HepG2 (cell line): ENCODE data around the gene BARX2.

Source experiments
- BHLHE40 ChIP-seq: IDR thresholded peaks from 2 replicates; pipeline ENCODE4 v1.6.1; 2011; ENCODE audit warnings: low read length, improper control_type of control experiment
- ELF1 ChIP-seq: sonication (generic); formaldehyde crosslinking; IDR thresholded peaks from 2 replicates; pipeline ENCODE4 v1.4.0; 2020; ENCODE audit warnings: missing genetic modification reagents
- IRX3 ChIP-seq: sonication (generic); formaldehyde crosslinking; IDR thresholded peaks from 2 replicates; pipeline ENCODE4 v1.8.1; 2023; ENCODE audit warnings: mild to moderate bottlenecking, low read depth, missing genetic modification reagents, borderline replicate concordance
- MEIS1 ChIP-seq: sonication (generic); formaldehyde crosslinking; IDR thresholded peaks from 2 replicates; pipeline ENCODE4 v1.9.0; 2021; ENCODE audit warnings: mild to moderate bottlenecking, missing genetic modification reagents, moderate library complexity, borderline replicate concordance
- ZNF329 ChIP-seq: sonication (generic); formaldehyde crosslinking; IDR thresholded peaks from 2 replicates; pipeline ENCODE4 v1.9.0; 2021; ENCODE audit warnings: low read depth, mild to moderate bottlenecking, missing genetic modification reagents

DNA sequence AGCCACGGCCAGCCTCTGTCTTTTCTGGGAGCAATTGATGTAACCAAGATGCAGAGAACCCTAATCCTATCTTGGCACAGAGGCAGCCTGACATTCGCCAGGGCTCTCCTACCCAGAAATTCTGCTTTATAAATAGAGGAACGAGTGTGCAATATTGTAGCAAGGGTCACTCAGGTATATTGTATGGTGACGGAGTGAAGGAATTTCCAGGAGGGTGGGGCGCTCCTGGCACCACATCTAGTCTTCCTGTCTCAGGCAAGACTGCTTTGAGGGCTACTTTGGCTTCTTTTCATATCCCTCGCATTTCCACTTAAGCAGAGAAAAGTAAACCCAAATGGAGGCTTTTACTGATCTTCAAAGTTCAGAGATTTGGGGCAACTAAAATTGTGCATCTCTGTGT, 114.4 kb downstream of the BARX2 start:
- TF ChIP-seq ZNF329 (no peak), ELF1 (CRISPR knock-in tag) (no peak), MEIS1 (CRISPR knock-in tag) (no peak), BHLHE40 (no peak), IRX3 (CRISPR knock-in tag) (no peak)
